GM19438 (cell line): ENCODE results near the gene MSRB2.

Experiments used
- ATAC-seq: cut with Tn5 transposase; IDR thresholded peaks from one replicate; pipeline ENCODE4 v1.9.1; 2021; ENCODE audit warnings: low read depth; ENCODE audit not compliant: unreplicated experiment

Gene MSRB2

DNA sequence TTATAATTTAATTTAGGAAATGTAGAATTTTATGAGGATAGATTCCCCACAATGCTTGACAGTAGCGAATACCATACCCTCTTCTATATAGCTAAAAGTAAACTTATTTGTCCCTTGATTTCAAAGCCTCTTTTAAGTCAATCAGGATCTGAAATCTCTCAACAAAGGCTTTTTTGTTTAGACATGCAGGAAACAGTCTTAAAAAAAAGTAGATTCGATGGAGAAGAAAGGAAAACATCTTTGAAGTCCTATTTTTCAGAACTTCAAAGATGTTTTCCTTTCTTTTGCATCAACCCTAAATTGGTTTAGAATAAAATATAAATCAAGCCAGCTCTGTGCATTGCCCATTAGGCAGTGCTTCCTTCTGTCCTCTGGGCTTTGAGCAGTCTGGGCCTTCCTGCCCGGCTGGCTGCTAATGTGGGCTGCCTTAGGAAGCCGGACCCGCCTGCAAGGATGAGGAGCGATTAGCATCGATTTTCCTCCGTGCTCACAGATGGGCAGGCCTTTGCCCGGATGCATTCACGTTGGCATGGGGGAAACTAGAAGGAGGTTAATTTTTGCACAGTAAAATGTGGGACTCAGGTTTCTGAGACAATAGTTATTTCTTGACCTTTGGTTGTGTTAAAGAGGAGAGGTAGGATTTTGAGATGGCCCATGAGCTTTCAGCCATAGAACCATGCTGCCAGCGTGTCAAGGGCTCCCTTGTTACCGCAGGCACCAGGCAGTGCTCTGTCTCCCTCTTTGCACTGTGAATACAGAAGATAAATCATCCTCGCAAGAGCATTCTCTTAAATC lies 15.5 kb downstream of the MSRB2 start:
- no peak for ATAC-seq

DNA sequence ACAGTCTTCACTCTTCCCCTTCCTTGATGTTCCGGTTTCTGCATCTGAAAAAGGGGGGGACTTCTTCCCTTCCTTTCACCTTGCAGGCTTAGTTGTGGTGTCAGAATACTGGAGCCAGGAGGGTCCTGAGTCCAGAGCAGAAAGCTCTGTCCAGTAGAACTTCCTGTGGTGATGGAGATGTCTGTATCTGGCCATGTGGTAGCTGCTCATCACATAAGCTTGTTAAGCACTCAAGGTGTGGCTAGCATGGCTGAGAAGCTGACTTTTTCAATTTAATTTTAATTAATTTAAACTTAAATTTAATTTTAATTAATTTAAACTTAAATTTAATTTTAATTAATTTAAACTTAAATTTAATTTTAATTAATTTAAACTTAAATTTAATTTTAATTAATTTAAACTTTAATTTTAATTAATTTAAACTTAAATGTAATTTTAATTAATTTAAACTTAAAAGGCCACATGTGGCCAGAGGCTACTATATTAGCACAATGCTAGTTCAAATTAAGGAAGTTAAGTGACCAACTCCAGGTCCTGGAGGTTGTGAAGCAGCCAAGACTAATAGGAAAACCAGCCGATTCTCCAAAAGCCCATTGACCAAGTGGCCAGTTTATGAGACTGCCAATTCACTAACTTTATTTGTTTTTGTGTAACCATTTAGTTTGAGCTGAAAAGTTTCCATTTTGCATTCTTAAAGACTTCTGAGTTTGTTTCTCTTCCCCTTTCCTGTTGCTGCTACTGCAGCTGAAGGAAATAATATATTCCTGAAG lies 16.3 kb downstream of the MSRB2 start:
- no peak for ATAC-seq

DNA sequence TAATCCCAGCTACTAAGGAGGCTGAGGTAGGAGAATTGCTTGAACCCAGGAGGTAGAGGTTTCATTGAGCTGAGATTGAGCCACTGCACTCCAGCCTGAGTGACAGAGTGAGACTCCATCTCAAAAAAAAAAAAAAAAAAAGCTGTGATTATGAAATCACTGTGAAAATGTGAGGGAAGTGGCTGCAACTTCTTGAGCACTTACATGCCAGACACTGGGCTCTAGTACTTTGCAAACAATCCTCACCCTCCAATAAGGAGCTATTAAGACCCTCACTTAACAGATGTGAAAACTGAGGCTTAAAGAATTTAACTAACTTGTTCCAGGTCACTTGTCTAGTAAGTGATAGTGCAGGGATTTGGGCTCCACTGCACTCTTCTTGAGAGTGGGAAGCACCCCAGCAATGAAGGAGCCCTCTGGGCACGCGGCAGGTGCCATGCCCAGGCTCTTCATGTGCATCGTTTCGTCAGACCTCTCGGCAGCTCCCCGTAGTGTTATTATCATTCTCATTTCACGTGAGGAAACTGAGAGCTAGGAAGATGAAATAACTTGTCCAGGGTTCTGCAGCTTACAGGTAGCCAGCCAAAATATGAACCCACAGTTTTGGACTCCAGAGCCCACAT lies 19.0 kb downstream of the MSRB2 start:
- ATAC-seq: no peak

DNA sequence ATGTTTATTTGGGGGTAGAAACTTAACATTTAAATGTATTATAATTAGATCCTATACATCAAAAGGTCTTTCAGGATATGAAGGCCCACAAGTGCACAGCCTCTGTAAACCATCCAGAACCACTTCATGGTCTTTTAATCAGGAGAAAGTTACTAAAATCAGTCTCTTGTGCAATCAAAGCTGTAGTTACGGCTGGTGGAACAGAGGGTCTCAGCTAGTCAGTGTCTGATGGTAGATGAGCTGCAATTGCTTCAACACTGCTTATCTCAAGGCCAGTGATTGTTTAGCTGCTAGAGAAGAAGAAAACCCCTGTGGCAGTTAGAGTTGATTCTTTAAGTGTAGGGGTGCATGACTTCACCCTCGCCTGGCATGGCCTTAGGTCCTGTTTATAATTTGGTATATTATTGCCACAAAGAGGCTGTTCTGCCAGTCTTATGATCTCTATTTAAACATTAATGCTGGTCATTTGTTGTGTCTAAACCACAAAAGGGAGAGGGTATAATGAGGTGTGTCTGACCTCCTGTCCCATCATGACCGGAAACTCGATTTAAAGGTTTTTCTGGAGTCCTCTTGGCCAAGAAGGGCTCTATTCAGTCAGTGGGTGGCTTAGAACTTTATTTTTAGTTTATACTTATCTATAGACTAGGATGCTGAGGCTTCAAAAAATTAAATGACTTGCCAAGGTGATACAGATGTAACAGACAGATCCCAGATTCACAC lies 21.3 kb downstream of the MSRB2 start:
- no peak for ATAC-seq

DNA sequence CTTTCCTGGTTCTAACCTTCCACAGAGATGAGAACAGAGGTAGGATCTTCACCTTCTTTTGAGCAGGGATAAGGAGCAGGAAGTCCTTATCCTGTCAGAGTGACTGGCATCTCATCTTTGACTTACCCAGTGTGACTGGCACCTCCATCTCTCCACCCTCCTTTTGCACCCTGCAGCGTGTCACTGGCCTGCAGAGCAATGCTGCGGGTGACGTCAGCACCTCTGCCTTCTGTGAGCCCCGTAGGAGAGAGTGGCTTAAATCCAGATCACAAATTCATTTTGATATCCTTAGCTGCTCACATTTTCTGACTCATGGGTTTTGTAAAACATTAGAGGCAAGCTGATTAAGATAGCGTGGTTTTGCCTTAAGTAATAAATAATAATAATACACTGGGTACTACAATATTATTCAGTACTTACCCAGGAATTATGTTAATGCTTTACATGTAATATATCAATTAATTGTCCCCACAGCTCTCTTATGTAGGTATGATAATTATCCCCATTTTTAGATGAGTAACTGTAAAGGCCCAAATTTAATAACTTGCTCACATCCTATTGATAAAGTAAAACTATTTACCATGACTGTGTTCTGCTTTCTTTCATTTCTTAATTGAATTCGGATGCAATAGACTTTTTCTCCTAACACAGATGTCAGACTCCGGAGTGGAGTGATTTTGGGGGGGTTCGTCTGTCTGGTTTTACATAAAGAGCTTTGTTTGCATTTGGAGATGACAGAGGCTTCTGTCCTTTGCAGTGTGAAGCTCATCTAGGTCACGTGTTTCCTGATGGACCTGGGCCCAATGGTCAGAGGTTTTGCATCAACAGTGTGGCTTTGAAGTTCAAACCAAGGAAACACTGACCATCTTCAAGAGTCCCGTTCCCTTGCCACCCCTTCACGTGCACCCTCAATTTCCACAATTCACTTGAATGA lies 24.9 kb downstream of the MSRB2 start:
- no peak for ATAC-seq

DNA sequence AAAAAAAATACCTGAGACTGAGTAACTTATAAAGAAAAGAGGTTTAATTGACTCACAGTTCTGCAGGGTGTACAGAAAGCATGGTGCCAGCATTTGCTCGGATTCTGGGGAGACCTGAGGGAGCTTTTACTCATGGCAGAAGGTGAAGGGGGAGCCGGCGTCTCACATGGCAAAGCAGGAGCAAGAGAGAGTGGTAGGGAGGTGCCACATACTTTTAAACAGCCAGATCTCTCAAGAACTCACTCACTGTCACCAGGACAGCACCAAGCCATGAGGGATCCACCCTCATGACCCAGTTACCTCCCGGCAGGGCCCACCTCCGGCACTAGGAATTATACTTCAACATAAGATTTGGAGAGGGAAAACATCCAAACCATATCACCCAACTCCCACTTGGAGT lies 25.8 kb downstream of the MSRB2 start:
- ATAC-seq: no peak

DNA sequence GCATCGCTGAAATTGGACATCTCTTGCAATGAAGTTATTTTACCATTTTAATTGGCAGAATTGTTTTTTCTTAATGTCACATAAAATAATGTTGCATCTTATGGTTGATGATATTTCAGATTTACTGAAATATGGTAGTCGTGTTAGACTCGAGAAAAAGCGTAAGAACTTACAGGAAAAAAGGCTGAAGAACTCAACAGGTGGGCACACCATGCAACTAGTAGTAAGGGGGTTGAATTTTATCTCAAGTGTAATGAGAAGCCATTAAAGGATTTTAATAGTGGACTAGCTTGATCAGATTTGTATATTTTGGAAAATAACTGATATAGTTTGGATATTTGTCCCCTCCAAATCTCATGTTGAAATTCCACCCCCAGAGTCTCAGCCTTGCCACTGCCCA lies 41.1 kb downstream of the MSRB2 start:
- no peak for ATAC-seq

DNA sequence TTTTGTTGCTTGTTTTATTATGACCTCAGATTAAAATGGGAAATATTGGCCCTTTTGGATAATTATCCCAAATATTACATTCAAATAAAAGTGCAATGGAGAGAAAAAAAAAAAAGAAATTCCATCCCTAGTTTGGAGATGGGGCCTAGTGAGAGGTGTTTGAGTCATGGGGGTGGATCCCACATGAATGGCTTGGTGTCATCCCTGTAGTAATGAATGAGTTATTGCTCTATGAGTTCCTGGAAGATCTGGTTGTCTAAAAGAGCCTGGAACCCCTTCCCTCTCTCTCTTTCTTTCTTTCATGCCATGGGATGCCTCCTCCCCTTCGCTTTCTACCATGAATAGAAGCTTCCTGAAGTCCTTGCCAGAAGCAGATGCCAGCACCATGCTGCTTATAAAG lies 44.3 kb downstream of the MSRB2 start:
- ATAC-seq: no peak

DNA sequence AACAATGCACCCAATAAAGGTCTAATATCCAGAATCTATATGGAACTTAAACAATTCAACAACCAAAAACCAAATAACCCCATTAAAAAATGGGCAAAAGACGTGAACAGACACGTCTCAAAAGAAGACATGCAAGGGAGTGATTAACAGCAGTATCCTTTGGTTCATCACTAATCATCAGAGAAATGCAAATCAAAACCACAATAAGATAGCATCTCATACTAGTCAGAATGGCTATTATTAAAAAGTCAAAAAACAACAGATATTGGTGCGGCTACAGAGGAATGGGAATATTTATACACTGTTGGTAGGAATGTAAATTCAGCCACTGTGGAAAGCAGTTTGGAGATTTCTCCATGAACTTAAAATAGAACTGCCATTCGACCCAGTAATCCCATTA lies 46.6 kb downstream of the MSRB2 start:
- ATAC-seq: no peak

DNA sequence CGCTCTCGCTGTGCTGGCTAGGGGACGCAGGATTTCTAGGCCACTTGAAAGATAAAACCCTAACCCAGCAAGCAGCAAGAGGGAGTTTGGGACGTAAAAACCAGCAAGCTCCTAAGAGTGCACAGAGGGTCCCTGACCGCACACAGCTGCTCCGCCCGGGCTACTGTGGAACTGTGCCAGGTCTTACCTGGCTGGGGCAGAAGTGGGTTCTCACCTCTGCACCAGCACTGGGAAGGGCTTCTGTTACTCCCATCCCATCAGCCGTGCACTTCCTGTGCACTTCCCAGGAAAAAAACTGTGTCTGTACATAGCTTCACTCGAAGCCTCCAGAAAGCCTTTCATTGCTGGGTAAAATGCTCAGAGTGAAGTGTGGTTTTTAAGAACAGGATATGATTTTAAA lies 50.9 kb downstream of the MSRB2 start:
- ATAC-seq: no peak

DNA sequence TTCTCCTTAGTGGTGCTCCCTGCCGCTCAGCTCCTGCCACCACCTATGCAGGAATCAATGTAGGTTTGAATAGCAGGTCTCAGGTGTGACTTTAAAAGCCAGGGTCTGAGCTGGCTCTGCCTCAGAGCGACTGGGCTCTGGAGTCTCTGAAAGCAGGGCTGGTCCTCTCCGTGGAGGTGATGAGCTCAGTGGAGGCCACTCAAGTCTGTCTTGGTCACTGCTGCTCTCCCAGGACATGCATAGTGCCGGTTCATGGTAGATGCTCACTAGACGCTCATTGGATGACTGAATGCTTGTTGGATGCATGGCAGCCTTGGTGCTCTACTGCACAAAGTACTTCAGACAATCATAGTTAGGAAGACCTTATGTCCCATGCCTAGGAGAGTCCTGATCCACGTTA lies 51.7 kb downstream of the MSRB2 start:
- ATAC-seq: no peak

DNA sequence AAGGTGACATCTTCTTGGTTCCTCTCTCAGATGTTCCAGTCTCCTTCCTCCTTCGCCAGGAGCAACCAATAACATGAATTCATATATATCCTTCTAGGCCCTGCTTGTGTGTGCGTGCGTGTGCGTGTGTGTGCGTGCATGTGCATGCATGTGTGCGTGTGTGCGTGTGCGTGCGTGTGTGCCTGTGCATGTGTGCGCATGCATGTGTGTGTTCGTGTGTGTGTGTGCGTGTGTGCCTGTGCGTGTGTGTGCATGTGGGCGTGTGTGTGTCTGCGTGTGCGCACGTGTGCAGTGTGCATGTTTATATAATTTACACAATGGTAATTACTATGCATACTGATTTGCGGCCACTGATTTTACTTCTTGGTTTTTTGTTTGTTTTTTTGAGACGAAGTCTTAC lies 52.8 kb downstream of the MSRB2 start:
- ATAC-seq: no peak

DNA sequence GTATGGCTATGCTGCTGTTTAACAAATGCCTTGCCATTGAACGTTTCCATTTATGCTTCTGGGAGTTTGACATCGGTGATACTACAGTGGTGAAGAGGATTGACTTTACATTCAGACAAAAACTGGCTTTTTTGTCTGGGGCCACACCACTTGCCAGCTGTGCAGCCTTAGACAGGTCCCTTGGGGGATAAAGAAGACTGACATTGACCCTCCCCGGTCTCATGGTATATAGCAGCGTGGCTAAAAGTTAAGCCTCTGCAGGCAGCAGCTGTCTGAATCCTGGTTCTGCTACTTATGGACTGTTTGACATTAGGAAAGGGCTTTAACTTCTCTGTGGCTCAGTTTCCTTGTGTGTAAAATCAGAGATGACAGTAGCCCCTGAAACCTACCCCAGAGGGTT lies 54.7 kb downstream of the MSRB2 start:
- ATAC-seq: no peak

DNA sequence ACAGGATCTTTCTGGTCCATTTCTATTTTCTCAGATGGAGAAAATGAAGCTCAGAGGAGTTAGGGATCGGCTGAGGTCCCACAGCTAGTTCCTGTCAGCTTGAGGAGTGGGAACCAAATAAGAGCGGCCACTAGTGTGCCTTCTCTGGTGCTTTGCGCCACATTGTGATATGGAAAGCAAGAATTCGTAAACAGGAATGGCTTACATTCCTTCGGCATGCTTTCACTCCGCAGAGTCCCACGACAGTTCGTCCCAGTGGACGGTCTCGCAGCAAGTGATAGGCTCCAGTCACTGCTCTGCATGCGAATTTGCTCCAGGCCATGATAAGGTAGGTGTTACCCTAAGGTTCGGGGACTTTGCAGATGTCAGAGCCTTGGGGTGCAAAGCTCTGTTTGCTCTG lies 55.2 kb downstream of the MSRB2 start:
- no peak for ATAC-seq

DNA sequence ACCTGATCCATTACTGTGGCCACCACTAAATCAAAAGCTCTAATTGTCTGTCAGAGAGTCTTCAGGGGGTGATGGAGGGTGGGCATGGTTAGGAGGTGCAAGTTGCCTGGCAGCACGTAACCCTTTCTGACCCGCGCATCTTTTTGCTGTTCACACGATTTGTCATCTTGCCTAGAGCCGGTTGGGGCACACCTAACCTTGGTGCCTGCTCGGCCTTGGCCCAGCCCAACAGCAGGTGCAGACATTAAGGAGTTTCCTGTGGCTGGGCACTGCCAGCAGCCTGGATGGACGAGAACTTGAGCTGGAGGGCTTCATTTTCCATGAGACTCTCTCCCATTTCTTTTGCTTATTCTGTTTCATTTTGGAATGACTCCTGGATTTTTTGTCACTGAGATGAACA lies 55.7 kb downstream of the MSRB2 start:
- ATAC-seq: no peak

DNA sequence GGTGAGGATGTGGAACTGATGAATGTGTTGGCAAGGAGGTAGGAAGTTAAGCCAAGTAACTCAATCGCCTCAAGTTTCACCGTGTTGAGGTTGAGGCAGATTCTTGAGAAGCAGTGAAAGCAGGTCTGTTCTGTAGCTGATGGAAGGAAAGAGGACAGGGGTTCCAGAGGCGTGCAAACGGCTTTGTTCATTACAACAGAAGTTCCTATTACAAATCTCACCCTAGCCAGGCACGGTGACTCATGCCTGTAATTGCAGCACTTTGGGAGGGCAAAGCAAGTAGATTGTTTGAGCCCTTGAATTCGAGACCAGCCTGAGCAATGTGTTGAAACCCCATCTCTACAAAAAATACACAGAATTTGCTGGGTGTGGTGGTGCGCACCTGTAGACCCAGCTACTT lies 59.8 kb downstream of the MSRB2 start:
- no peak for ATAC-seq

DNA sequence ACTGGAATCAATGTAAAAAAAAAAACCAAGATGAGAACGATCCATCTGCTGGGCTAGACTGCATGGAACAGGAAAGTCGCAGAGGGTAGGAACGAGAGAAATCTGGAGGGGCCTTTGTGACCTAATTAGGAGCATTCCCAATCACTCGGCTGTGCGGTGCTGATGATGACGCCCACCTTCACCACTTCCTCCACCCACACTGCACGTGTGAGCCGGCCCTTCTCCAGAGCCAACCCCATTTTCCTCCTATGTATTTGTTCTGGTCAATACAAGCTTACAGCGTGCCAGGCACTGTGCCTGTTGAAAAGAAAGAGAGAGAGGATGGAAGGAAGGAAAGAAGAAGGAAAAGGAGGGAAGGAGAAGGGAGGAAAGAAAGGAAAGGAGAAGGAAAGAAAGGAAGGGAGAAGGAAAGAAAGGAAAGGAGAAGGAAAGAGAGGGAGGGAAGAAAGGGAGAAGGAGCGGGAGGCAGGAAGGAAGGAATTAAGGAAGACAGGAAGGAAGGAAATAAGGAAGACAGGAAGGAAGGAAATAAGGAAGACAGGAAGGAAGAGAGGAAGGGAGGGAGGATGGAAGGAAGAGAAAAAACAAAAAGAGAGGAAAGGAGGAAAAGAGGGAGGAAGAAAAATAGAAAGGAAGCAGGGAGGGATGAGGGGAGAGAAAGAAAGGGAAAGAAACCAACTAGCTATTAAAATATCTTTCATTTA lies 61.2 kb downstream of the MSRB2 start:
- ATAC-seq: no peak

DNA sequence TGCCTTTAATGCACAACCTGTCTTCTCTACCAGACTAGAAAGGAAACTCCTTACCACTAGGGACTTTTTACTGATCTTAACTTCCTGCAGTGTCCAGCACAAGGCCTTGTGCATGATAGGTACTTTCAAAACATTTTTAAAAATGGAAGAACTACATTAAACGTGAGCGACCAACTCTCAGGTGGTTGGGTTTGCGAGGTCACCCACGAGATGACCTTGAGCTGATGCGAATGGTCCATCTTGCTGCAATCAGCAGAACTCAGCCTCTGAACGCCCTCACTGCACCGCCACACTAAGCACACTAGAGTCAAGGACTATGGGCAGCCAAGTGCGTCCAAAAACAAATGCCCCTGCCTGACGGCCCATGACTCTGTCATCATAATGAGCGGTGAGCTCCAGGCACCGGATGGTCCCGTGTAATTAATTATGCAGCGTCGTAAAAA lies 61.9 kb downstream of the MSRB2 start:
- ATAC-seq: peak; percentile 44

DNA sequence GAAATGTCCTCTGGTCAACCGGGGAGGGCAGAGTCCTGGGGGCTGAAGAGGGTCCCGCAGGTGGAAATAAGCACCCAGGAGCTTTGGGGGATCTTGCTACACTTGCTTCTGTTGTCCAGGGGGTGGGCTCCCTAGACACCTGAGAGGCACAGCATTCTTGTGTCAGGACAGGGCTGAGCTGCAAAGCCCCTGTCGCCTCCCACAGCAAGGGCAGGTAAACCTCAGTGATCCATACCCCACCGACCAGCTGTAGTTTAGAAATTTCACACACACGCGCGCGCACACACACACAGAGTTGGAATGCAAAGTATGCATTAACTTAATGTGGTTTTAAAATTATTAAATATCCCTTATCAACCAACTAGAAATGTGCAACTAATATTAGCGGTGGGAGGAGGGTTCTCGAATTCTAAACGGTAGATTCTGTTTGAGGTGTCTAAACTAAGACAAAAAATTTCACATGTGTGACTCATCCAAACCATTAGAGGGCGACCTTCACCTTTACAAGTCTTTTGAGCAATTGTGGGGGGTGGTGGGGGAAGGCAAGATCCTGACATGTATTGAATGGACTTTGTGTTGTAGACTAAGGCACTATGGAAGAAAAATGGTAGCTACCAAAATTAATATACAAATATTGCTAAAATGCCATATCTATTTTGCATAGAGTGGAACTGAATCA lies 62.5 kb downstream of the MSRB2 start:
- ATAC-seq: peak; percentile 56
